SK-N-SH (cell line): ENCODE measurements around the gene COPS3. TPM values are rescaled to one million over a fixed set of nuclear protein-coding genes. Genes with fewer than 3 reads are reported as not detected.

Experiments
- CTCF ChIA-PET: fragments of 300-600, 350-600 bp; formaldehyde crosslinking; extraction: SDS; loops from one replicate; lab custom pipeline; 2021; lab: Yijun Ruan, JAX
- POLR2A ChIA-PET: fragments of 350-600 bp; sonication (Branson Sonifier 250); formaldehyde crosslinking; extraction: SDS; loops from one replicate; lab custom pipeline; 2020; ENCODE audit warnings: antibody characterized with exemption, inconsistent platforms; lab: Yijun Ruan, JAX
- DNase-seq: peaks from one replicate; pipeline ENCODE4 v3.0.0; 2012
- H2AFZ ChIP-seq: fragments of 200-600 bp; sonication (generic); 2 replicates; pipeline ENCODE4 v1.8.1; 2016; ENCODE audit warnings: antibody characterized with exemption, mild to moderate bottlenecking, low read depth
- H3F3A ChIP-seq: fragments of 200-600 bp; sonication (generic); replicated peaks from 2 replicates; pipeline ENCODE3; 2016; ENCODE audit warnings: antibody characterized with exemption, mild to moderate bottlenecking; ENCODE audit not compliant: insufficient read depth
- H3K27ac ChIP-seq, 2 experiments: fragments of 200-500 bp in 1 of 2; fragments of 200-600 bp in 1 of 2; sonication (Bioruptor generic) in 1 of 2; sonication (generic), shearing (Covaris generic) in 1 of 2; 2 replicates each; pipeline versions ENCODE4 v1.5.1 to v1.6.1; 2014 to 2016; ENCODE audit warnings: low read depth in 2 of 2, inconsistent platforms in 1 of 2, low read length in 1 of 2, mild to moderate bottlenecking in 1 of 2, mixed read lengths in 1 of 2
- H3K27me3 ChIP-seq: fragments of 200-600 bp; sonication (generic), shearing (Covaris generic); 2 replicates; pipeline ENCODE4 v1.6.1; 2016; ENCODE audit warnings: mixed run types; ENCODE audit not compliant: insufficient read depth
- H3K36me3 ChIP-seq, 2 experiments: fragments of 200-500 bp in 1 of 2; fragments of 200-600 bp in 1 of 2; sonication (Bioruptor generic) in 1 of 2; sonication (generic) in 1 of 2; replicated peaks in 1 of 2; 2 replicates each; pipeline versions ENCODE3 to v1.5.1; 2014 to 2016; ENCODE audit warnings: low read length in 1 of 2, mild to moderate bottlenecking in 1 of 2; ENCODE audit not compliant: insufficient read depth in 2 of 2, control insufficient read depth in 1 of 2
- H3K4me1 ChIP-seq, 2 experiments: fragments of 200-500 bp in 1 of 2; fragments of 200-600 bp in 1 of 2; sonication (Bioruptor generic) in 1 of 2; sonication (generic), shearing (Covaris generic) in 1 of 2; 2 replicates each; pipeline versions ENCODE4 v1.5.1 to v1.6.1; 2014 to 2016; ENCODE audit warnings: low read depth in 1 of 2, low read length in 1 of 2, mixed run types in 1 of 2; ENCODE audit not compliant: insufficient read depth in 2 of 2, control insufficient read depth in 1 of 2
- H3K4me2 ChIP-seq: fragments of 200-600 bp; sonication (generic), shearing (Covaris generic); 2 replicates; pipeline ENCODE4 v1.6.1; 2017; ENCODE audit warnings: mixed run types
- H3K4me3 ChIP-seq, 2 experiments: fragments of 200-500 bp in 1 of 2; fragments of 200-600 bp in 1 of 2; sonication (Bioruptor generic) in 1 of 2; sonication (generic), shearing (Covaris generic) in 1 of 2; 2 replicates each; pipeline versions ENCODE4 v1.5.1 to v1.8.1; 2014 to 2016; ENCODE audit warnings: low read depth in 2 of 2, inconsistent platforms in 1 of 2, low read length in 1 of 2, mild to moderate bottlenecking in 1 of 2, mixed read lengths in 1 of 2, moderate library complexity in 1 of 2
- H3K79me2 ChIP-seq: fragments of 200-600 bp; sonication (generic); 2 replicates; pipeline ENCODE4 v1.8.1; 2017; ENCODE audit warnings: mild to moderate bottlenecking; ENCODE audit not compliant: insufficient read depth
- H3K9ac ChIP-seq: fragments of 200-600 bp; sonication (generic); 2 replicates; pipeline ENCODE4 v1.6.1; 2017; ENCODE audit warnings: mixed run types
- H3K9me2 ChIP-seq: fragments of 200-600 bp; sonication (generic); 2 replicates; pipeline ENCODE4 v1.6.1; 2017; ENCODE audit warnings: mixed run types
- H3K9me3 ChIP-seq: fragments of 200-600 bp; sonication (generic); 2 replicates; pipeline ENCODE4 v1.6.1; 2017; ENCODE audit warnings: mixed run types, mild to moderate bottlenecking, moderate library complexity
- H4K20me1 ChIP-seq: fragments of 200-600 bp; sonication (generic); 2 replicates; pipeline ENCODE4 v1.6.1; 2017; ENCODE audit warnings: mild to moderate bottlenecking, mixed run types; ENCODE audit not compliant: insufficient read depth
- ELF1 ChIP-seq: IDR thresholded peaks from 2 replicates; pipeline ENCODE4 v1.4.0; 2012
- EP300 ChIP-seq, 2 experiments: IDR thresholded peaks; 2 replicates each; pipeline versions ENCODE4 v1.4.0 to v1.6.1; 2012; ENCODE audit warnings: borderline replicate concordance in 1 of 2, low read depth in 1 of 2, low read length in 1 of 2
- EZH2phosphoT487 ChIP-seq: fragments of 200-600 bp; sonication (generic); IDR thresholded peaks from 2 replicates; pipeline ENCODE4 v1.6.1; 2017; ENCODE audit warnings: low read depth, mixed run types, mild to moderate bottlenecking, antibody characterized with exemption, moderate library complexity, borderline replicate concordance
- GATA2 ChIP-seq: sonication (generic); formaldehyde crosslinking; IDR thresholded peaks from 2 replicates; pipeline ENCODE4 v1.5.0; 2020; ENCODE audit warnings: mild to moderate bottlenecking, missing genetic modification reagents
- MAX ChIP-seq: IDR thresholded peaks from 2 replicates; pipeline ENCODE4 v1.4.0; 2012; ENCODE audit warnings: low read depth
- MEF2A ChIP-seq: IDR thresholded peaks from 2 replicates; pipeline ENCODE4 v1.4.0; 2012; ENCODE audit warnings: low read depth, borderline replicate concordance
- MXI1 ChIP-seq: IDR thresholded peaks from 2 replicates; pipeline ENCODE4 v1.6.1; 2012; ENCODE audit warnings: mild to moderate bottlenecking, low read depth, low read length, improper control_type of control experiment
- PBX3 ChIP-seq: IDR thresholded peaks from 2 replicates; pipeline ENCODE4; 2012
- RAD21 ChIP-seq: IDR thresholded peaks from 2 replicates; pipeline ENCODE4 v1.6.1; 2012; ENCODE audit warnings: mild to moderate bottlenecking, low read length
- RFX5 ChIP-seq: IDR thresholded peaks from 2 replicates; pipeline ENCODE4 v1.6.1; 2012; ENCODE audit warnings: mild to moderate bottlenecking, improper control_type of control experiment, low read length
- SIN3A ChIP-seq: IDR thresholded peaks from 2 replicates; pipeline ENCODE4 v1.6.1; 2012; ENCODE audit warnings: low read depth, mild to moderate bottlenecking, low read length, moderate library complexity, borderline replicate concordance
- TAF1 ChIP-seq: IDR thresholded peaks from 2 replicates; pipeline ENCODE4 v1.6.1; 2012; ENCODE audit warnings: low read depth, mild to moderate bottlenecking, low read length, moderate library complexity, borderline replicate concordance
- TCF12 ChIP-seq: IDR thresholded peaks from 2 replicates; pipeline ENCODE4 v1.4.0; 2012
- USF2 ChIP-seq: fragments of 150-350 bp; IDR thresholded peaks from 2 replicates; pipeline ENCODE4 v1.6.1; 2017; ENCODE audit warnings: antibody characterized with exemption, low read length, low read depth, borderline replicate concordance
- YY1 ChIP-seq: IDR thresholded peaks from 2 replicates; pipeline ENCODE4 v1.4.0; 2012; ENCODE audit warnings: low read depth, mild to moderate bottlenecking
- WGBS: methylation state at CpG from one replicate; pipeline ENCODE4 v1.1.6; 2017; ENCODE audit warnings: low lambda C conversion rate; 5-methylcytosine and 5-hydroxymethylcytosine counted together
- polyA plus RNA-seq, 3 experiments: library from polyadenylated mRNA; depleted of rRNA; stranded (reverse); fragments of >200 nt; gene quantifications; 2 replicates each; pipeline ENCODE4 v1.2.3, GENCODE V29; 2012

COPS3 gene
- polyA plus RNA-seq, 1 of the 3 experiments (the other 2 are of a cell fraction): 64.8 TPM

- no peak overlapping the region for H3K4me2 ChIP-seq
- no peak overlapping the region for H3K4me3 ChIP-seq
- H3K27me3 ChIP-seq: no peaks in the 10 kb centered on the region
- ChIA-PET POLR2A (no interaction called here), CTCF (no interaction called here)
- no peak overlapping the region for H3K27ac ChIP-seq
- WGBS: 98% methylated on average over 3 of the region's 3 CpGs
- no peaks in the 10 kb centered on the region for H3K79me2 ChIP-seq
- no peaks in the 10 kb centered on the region for H4K20me1 ChIP-seq
- H3K36me3 ChIP-seq: peaks cover 30 to 65% of the 10 kb centered on the region in 2 experiments
- no peak for TF ChIP-seq SIN3A
- no peak for TF ChIP-seq EZH2phosphoT487
- TF ChIP-seq YY1: no peak
- no peak for TF ChIP-seq MAX
- TF ChIP-seq ELF1: no peak
- no peak for TF ChIP-seq TCF12
- TF ChIP-seq MEF2A: no peak
- TF ChIP-seq EP300 (IDR thresholded peaks at IDR 0.05; ENCODE audit: borderline replicate concordance in 1 of 2, low read depth in 1 of 2, low read length in 1 of 2): no peak
- no peak for TF ChIP-seq RAD21
- TF ChIP-seq TAF1: no peak
- TF ChIP-seq PBX3: no peak
- no peak for TF ChIP-seq USF2
- no peaks in the 10 kb centered on the region for H3K9me2 ChIP-seq
- no peak for DNase-seq
- H3F3A ChIP-seq: peaks cover 10% of the 10 kb centered on the region
- no peak overlapping the region for H2AFZ ChIP-seq
- H3K9ac ChIP-seq: no peak overlapping the region
- H3K9me3 ChIP-seq: no peaks in the 10 kb centered on the region
- peaks cover 0 to 5% of the 10 kb centered on the region in 2 experiments; a peak in 1 of 4 replicates for H3K4me1 ChIP-seq
Measured at GRCh38 chr17:17253406-17253805, 27.6 kb downstream of the COPS3 start.

- Histone ChIP-seq H3K27ac (peak overlapping the region in 1 of 2 experiments; percentile 41; a peak in 2 of 4 replicates), H3K9me3 (no peaks in the 10 kb centered on the region), H4K20me1 (no peaks in the 10 kb centered on the region), H3K4me1 (peaks cover 0 to 5% of the 10 kb centered on the region in 2 experiments; a peak in 1 of 4 replicates), H3K36me3 (peaks cover 34 to 68% of the 10 kb centered on the region in 2 experiments), H3K4me3 (no peak overlapping the region), H3K4me2 (no peak overlapping the region), H2AFZ (no peak overlapping the region), H3K79me2 (no peaks in the 10 kb centered on the region), H3K9me2 (no peaks in the 10 kb centered on the region), H3K9ac (no peak overlapping the region), H3K27me3 (no peaks in the 10 kb centered on the region), H3F3A (peaks cover 13% of the 10 kb centered on the region)
- ChIA-PET POLR2A (no interaction called here), CTCF (no interaction called here)
- TF ChIP-seq MXI1: peak; percentile 35; the same call in 1 of the 2 replicates
- no peak for TF ChIP-seq USF2
- peak; percentile 53 for TF ChIP-seq GATA2
- no peak for TF ChIP-seq RFX5
- WGBS: 69% methylated on average over 6 of the region's 9 CpGs
- DNase-seq: peak; percentile 53
Measured at GRCh38 chr17:17252149-17252661, 28.8 kb downstream of the COPS3 start.
